ENCODE results near the gene PRKN. TPM values are rescaled to one million over a fixed set of nuclear protein-coding genes. Genes with fewer than 3 reads are reported as not detected.

PRKN gene
- total RNA-seq, 1 donor from 2014 or later = 25.5 TPM

DNA sequence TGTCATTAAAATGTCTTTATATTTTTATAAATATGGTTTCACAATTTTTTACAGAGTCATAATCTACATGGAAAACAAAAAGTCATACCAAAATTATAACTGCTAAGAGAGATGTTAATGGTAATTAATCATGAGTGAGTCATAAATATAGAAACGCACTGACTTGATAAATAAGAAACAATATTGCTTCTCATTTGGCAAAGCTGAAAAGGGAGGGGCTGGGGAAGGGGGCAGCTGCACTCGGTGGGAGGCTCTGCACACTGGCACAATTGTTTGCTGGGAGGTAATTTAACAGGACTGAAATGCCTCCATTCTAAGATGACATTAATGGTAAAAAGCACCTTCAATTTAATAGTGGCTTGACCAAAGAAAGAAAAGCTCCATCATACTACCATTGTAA is 1320.5 kb downstream of the PRKN start:
- TF ChIP-seq, protein P1, sequence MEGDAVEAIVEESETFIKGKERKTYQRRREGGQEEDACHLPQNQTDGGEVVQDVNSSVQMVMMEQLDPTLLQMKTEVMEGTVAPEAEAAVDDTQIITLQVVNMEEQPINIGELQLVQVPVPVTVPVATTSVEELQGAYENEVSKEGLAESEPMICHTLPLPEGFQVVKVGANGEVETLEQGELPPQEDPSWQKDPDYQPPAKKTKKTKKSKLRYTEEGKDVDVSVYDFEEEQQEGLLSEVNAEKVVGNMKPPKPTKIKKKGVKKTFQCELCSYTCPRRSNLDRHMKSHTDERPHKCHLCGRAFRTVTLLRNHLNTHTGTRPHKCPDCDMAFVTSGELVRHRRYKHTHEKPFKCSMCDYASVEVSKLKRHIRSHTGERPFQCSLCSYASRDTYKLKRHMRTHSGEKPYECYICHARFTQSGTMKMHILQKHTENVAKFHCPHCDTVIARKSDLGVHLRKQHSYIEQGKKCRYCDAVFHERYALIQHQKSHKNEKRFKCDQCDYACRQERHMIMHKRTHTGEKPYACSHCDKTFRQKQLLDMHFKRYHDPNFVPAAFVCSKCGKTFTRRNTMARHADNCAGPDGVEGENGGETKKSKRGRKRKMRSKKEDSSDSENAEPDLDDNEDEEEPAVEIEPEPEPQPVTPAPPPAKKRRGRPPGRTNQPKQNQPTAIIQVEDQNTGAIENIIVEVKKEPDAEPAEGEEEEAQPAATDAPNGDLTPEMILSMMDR (IDR thresholded peaks at IDR 0.05; ENCODE audit: borderline replicate concordance) = no peak
- intact Hi-C loops (cut with micrococcal nuclease) = no loop called here

GRCh38 chr6:161406646-161407045 is 1320.9 kb downstream of the PRKN start:
- Histone ChIP-seq H3K27me3 (ENCODE audit: low read depth) (no peaks in the 10 kb centered on the region), H3K36me3 (no peaks in the 10 kb centered on the region), H3K9me3 (replicated peaks) (peaks cover 16% of the 10 kb centered on the region), H3K27ac (replicated peaks) (no peak overlapping the region), H3K4me3 (no peak overlapping the region), H3K4me1 (peaks cover 6% of the 10 kb centered on the region)
- TF ChIP-seq, protein P1 (IDR thresholded peaks at IDR 0.05; ENCODE audit: borderline replicate concordance) = no peak
- no peak for DNase-seq
- intact Hi-C loops (cut with micrococcal nuclease) = no loop called here

More for the DNA sequence above, 1320.5 kb downstream of the PRKN start:
- no peaks in the 10 kb centered on the region for H3K36me3 ChIP-seq
- DNase-seq = no peak
- peaks cover 6% of the 10 kb centered on the region for H3K4me1 ChIP-seq
- H3K9me3 ChIP-seq (replicated peaks) = peaks cover 16% of the 10 kb centered on the region
- H3K27ac ChIP-seq (replicated peaks) = no peak overlapping the region
- H3K27me3 ChIP-seq (ENCODE audit: low read depth) = no peaks in the 10 kb centered on the region
- H3K4me3 ChIP-seq = no peak overlapping the region

- Histone ChIP-seq H3K36me3 (no peaks in the 10 kb centered on the region), H3K9me3 (replicated peaks) (peaks cover 10% of the 10 kb centered on the region), H3K4me3 (no peak overlapping the region), H3K27ac (replicated peaks) (no peak overlapping the region), H3K4me1 (peaks cover 6% of the 10 kb centered on the region), H3K27me3 (ENCODE audit: low read depth) (no peaks in the 10 kb centered on the region)
- TF ChIP-seq, protein P1 (IDR thresholded peaks at IDR 0.05; ENCODE audit: borderline replicate concordance) = no peak
- intact Hi-C loops (cut with micrococcal nuclease) = no loop called here
- no peak for DNase-seq
Measured at GRCh38 chr6:161405418-161405817, 1322.1 kb downstream of the PRKN start.

GRCh38 chr6:161403717-161404116 is 1323.8 kb downstream of the PRKN start:
- no peaks in the 10 kb centered on the region for H3K36me3 ChIP-seq
- TF ChIP-seq, protein P1 (IDR thresholded peaks at IDR 0.05; ENCODE audit: borderline replicate concordance) = no peak
- H3K4me3 ChIP-seq = no peak overlapping the region
- peaks cover 6% of the 10 kb centered on the region for H3K4me1 ChIP-seq
- no peak for DNase-seq
- no peak overlapping the region for H3K27ac ChIP-seq (replicated peaks)
- no peaks in the 10 kb centered on the region for H3K27me3 ChIP-seq (ENCODE audit: low read depth)
- intact Hi-C loops (cut with micrococcal nuclease) = no loop called here
- peaks cover 19% of the 10 kb centered on the region for H3K9me3 ChIP-seq (replicated peaks)

GRCh38 chr6:161401587-161402309 is 1325.8 kb downstream of the PRKN start:
- Histone ChIP-seq H3K27ac (replicated peaks) (no peak overlapping the region), H3K9me3 (replicated peaks) (peaks cover 24% of the 10 kb centered on the region), H3K27me3 (ENCODE audit: low read depth) (no peaks in the 10 kb centered on the region), H3K4me3 (no peak overlapping the region), H3K36me3 (no peaks in the 10 kb centered on the region), H3K4me1 (no peaks in the 10 kb centered on the region)
- no peak for DNase-seq
- intact Hi-C loops (cut with micrococcal nuclease) = no loop called here
- TF ChIP-seq, protein P1 (IDR thresholded peaks at IDR 0.05; ENCODE audit: borderline replicate concordance) = no peak
